ENCODE data around the gene FBRS. TPM values are rescaled to one million over a fixed set of nuclear protein-coding genes. Genes with fewer than 3 reads are reported as not detected.
"Not testable (repeated sequence)": the region's sequence is repeated elsewhere in the genome, so short reads cannot be mapped to it uniquely, and the experiment has no call there.

The FBRS gene
- total and polyA plus RNA-seq, 2 donors (not counting 3 experiments of a cell fraction or from before 2014, with no cell fraction given): 15.5 to 68.6 TPM

- Histone ChIP-seq H4K20me1 (replicated peaks; ENCODE audit: control insufficient read depth, extremely low read depth, insufficient read depth, low read length) (no peaks in the 10 kb centered on the region), H3K4me2 (ENCODE audit: insufficient read depth, low read length) (peak overlapping the region; percentile 55), H3K27ac (ENCODE audit: insufficient read depth, low read depth, low read length) (no peak overlapping the region), H2AFZ (ENCODE audit: low read depth, low read length) (peak overlapping the region; percentile 75), H3K9me1 (replicated peaks; ENCODE audit: control insufficient read depth, extremely low read depth, insufficient read depth, low read length) (no peaks in the 10 kb centered on the region), H3K9ac (replicated peaks; ENCODE audit: extremely low read depth, insufficient read depth, low read length) (no peak overlapping the region), H3K4me3 (replicated peaks in 1 of 3; ENCODE audit: insufficient read depth in 1 of 3, low read depth in 1 of 3, low read length in 3 of 3) (peak overlapping the region in 1 of 3 experiments; percentile 27), H3K27me3 (ENCODE audit: control insufficient read depth in 2 of 2, insufficient read depth in 2 of 2, low read length in 2 of 2) (peaks cover 2% of the 10 kb centered on the region in 2 experiments), H3K79me2 (ENCODE audit: control insufficient read depth, insufficient read depth, low read length) (no peaks in the 10 kb centered on the region), H3K9me3 (replicated peaks; ENCODE audit: control insufficient read depth, insufficient read depth, low read length) (no peaks in the 10 kb centered on the region), H3K36me3 (ENCODE audit: control insufficient read depth in 2 of 2, extremely low read depth in 1 of 2, insufficient read depth in 2 of 2, low read length in 2 of 2) (no peaks in the 10 kb centered on the region), H3K4me1 (ENCODE audit: control insufficient read depth, extremely low read depth, insufficient read depth, low read length) (peaks cover 3% of the 10 kb centered on the region)
- dilution Hi-C loops (cut with MboI; ENCODE audit: extremely low pct_ligation_motif_present, low sequenced_read_pairs) (no loop called here), intact Hi-C loops (cut with micrococcal nuclease) (loop anchor here (1.0 to 2.0 kb wide), 3 partner anchors 180 to 538 kb away; partner anchors contain the start of genes DCTPP1 and TBX6)
- no TSS peak for BruUV-seq (replicated peaks)
- ChIA-PET CTCF (interaction anchor here (0.6 to 2.2 kb wide), 23 partner anchors 9 to 686 kb away, joined by 3 to 16 read pairs (median 4); partner anchors contain the start of genes DCTPP1, GDPD3, PRR14 and TBX6), POLR2A (no interaction called here)
- peak; percentile 96 for FAIRE-seq
- peak; percentile 77 for DNase-seq (ENCODE audit: low read depth, low spot score)
- TF ChIP-seq CTCF (IDR thresholded peaks at IDR 0.05; ENCODE audit: extremely low read depth in 1 of 2, insufficient read depth in 1 of 2, low read depth in 1 of 2, low read length in 2 of 2) (peak; percentile 85 to 91), POLR2AphosphoS5 (IDR thresholded peaks at IDR 0.05; ENCODE audit: insufficient read depth, low read depth, low read length) (no peak)
These were observed 29.3 kb upstream of the FBRS start for GRCh38 chr16:30628628-30629540.

- dilution Hi-C loops (cut with MboI; ENCODE audit: extremely low pct_ligation_motif_present, low sequenced_read_pairs); DNase-seq (ENCODE audit: low read depth, low spot score); H3K36me3 ChIP-seq (ENCODE audit: control insufficient read depth in 2 of 2, extremely low read depth in 1 of 2, insufficient read depth in 2 of 2, low read length in 2 of 2); H3K4me2 ChIP-seq (ENCODE audit: insufficient read depth, low read length); BruUV-seq (replicated peaks); H3K27ac ChIP-seq (ENCODE audit: insufficient read depth, low read depth, low read length); H3K4me3 ChIP-seq (replicated peaks in 1 of 3; ENCODE audit: insufficient read depth in 1 of 3, low read depth in 1 of 3, low read length in 3 of 3); H3K9me3 ChIP-seq (replicated peaks; ENCODE audit: control insufficient read depth, insufficient read depth, low read length); H2AFZ ChIP-seq (ENCODE audit: low read depth, low read length); H3K9me1 ChIP-seq (replicated peaks; ENCODE audit: control insufficient read depth, extremely low read depth, insufficient read depth, low read length); H3K9ac ChIP-seq (replicated peaks; ENCODE audit: extremely low read depth, insufficient read depth, low read length); H3K4me1 ChIP-seq (ENCODE audit: control insufficient read depth, extremely low read depth, insufficient read depth, low read length); H4K20me1 ChIP-seq (replicated peaks; ENCODE audit: control insufficient read depth, extremely low read depth, insufficient read depth, low read length); H3K27me3 ChIP-seq (ENCODE audit: control insufficient read depth in 2 of 2, insufficient read depth in 2 of 2, low read length in 2 of 2); POLR2A ChIA-PET; intact Hi-C loops (cut with micrococcal nuclease); FAIRE-seq; H3K79me2 ChIP-seq (ENCODE audit: control insufficient read depth, insufficient read depth, low read length): not testable (repeated sequence)
- CTCF ChIA-PET: interaction anchor here (0.8 to 1.0 kb wide), 5 partner anchors 22 to 223 kb away, joined by 3 to 7 read pairs (median 4); partner anchors contain the start of genes DCTPP1 and ZNF689
These were observed 25.8 kb upstream of the FBRS start for GRCh38 chr16:30632454-30632853.

All from endothelial cell of umbilical vein (primary cell).